8988T (cell line): ENCODE results near the gene PRDX4.
"Not testable (repeated sequence)": the region's sequence is repeated elsewhere in the genome, so short reads cannot be mapped to it uniquely, and the experiment has no call there.

ENCODE experiments used
- DNase-seq: peaks from one replicate; pipeline ENCODE4 v3.0.0; 2011

Gene PRDX4

DNA sequence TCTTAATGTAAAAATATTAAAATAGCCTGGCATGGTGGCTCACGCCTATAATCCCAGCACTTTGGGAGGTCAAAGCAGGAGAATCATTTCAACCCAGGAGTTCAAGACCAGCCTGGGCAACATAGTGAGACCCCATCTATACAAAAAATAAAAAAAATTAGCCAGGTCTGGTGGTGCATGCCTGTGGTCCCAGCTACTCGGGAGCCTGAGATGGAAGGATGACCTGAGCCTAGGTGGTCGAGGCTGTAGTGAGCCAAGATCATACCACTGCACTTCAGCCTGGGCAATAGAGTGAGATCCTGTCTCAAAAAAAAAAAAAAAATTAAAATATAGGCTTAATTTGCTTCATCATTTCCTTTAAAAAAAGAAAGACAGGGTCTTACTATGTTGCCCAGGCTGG is 9.2 kb downstream of the PRDX4 start:
- not testable (repeated sequence) for DNase-seq

DNA sequence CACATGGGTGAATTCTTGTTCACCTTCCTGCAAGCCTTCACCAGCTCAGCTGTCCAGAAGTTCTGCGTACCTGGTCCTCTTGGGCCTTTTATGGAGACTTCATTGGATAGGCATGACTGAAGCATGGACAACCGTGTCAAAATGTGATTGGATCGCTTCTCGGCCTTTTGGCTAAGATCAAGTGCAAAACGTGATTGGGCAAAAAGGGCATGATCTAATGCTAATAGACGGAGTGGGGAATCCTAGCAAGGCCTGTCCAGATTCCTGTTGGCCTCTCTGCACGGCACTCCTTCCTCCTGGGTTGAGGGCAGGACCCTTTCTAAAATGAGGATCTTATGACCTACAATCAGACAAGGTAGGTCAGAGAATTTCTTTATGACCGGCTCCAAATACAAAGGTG is 24.9 kb downstream of the PRDX4 start:
- DNase-seq: no peak

DNA sequence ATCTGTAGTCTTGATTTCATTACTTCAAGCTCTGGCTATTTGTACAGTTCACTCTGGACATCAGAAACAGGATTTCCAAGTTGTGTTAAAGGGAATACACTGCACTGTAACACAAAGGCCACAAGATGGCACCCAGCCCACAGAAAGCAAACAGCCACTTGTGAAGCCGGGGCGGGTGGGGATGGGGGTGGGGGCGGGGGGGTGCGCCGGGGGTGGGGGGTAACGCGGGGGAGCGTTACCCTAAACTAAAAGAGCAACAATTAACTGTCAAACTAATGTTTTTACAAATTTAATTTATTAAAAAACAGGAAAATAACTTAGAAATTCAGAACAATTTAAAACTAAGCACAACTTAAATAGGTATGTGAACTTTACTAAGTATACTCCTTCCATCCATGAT is 27.3 kb downstream of the PRDX4 start:
- peak; percentile 46 for DNase-seq

DNA sequence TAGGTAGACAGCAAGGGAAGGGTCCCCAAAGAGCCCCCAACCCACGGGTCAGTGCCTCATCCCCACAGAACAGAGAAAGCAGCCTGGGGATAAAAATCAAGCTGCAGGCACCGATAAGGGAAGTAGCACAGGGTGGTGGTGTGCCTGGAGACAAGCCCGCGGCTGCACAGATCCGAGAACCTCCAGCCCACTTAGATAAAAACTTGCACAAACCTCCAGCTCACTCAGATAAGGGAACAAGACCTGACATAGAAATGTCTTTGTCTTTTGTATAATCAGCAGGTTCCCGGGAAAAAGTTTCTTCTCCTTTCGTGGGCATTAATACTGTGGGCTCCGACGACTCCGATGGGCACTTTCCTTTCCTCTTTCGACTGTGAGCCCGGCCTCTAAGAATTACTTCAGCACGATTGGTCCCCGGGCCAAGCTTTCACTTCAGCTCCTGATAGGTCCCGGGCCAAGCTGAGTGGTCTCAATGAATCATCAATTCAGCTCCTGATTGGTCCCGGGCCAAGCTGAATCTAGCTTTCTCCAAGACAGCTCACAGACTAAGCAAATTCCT is 32.4 kb downstream of the PRDX4 start:
- no peak for DNase-seq

DNA sequence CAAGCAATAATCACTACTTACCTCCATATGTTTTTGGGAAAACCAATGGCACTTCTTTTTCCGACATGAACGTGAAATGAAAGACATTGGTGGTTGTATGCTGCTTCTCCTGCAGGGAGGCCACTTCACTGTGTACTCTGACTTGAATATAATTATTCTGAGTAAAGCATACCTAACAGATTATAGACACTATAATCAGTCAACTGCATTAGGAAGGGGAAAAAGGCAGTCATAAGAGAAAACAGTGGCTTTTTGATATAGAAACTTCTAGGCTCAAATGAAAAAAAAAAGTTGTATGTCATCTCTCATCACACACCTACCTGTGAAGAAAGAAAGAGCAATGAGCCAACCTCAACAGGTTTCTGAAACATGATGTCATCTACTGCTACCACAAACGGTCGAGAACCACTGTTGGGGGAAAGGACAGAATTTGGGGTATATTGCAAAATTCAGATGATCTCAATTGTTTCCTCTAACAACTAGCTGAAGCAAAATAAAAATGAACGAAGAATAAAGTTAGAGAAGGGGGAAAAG is 37.4 kb downstream of the PRDX4 start:
- DNase-seq: no peak

DNA sequence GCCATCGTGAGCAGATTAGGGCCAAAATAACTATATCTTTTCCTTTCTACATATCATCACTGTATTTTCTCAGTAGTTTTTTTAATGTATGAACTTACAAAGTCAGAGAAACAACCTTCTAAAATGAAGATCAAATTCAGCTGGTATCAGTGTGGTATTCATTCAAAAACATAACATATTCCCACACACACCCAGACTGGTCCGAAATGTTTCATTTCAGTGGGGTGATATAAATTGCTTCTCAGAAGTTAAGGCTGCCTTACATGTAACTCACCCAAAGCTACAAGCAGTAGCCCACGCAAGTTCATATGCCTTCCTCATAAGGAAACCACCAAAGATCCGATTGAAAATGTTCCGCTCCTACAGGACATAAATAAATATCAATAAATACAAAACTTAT is 37.9 kb downstream of the PRDX4 start:
- no peak for DNase-seq

DNA sequence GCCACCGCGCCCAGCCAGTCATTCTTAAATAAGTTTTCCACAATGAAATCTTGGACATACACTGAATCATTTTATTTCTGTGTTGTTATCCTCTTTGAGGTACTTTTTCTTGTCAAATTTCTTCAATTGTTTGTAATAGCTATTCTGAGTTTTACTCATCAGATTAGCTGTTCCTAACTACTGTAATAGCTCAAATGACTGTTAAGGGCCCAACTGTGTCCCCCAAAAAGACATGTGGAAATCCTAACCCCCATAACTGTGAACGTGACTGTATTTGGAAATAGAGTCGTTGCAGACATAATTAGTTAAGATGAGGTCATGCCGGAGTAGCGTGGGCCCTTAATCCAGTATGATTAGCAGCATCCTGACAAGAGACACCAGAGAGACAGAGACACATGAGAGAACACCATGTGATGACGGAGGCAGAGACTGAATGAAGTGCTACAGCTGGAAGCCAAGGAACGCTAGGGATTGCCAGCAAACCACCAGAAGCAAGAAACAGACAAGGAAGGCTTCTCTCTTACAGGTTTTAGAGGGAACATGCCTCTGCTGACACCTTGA is 52.9 kb downstream of the PRDX4 start:
- DNase-seq: no peak

DNA sequence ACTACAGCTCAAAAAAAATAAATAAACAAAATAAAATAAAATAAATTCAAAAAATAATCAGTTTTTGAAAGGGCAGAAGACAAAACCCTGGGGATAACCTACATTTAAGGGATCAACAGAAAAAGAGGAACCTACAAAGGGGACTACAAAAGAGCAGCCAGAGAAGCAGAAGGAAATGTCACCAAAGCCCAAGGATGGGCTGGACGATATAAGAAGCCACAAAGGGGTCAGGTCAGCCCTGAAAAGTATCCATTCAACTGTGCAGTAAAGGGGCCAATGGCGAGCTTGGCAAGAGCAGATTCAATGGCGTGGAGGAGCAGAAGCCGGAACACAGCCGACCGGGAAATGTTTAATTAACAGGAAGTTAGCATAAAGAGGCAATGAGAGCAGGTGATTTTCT is 58.9 kb downstream of the PRDX4 start:
- no peak for DNase-seq

DNA sequence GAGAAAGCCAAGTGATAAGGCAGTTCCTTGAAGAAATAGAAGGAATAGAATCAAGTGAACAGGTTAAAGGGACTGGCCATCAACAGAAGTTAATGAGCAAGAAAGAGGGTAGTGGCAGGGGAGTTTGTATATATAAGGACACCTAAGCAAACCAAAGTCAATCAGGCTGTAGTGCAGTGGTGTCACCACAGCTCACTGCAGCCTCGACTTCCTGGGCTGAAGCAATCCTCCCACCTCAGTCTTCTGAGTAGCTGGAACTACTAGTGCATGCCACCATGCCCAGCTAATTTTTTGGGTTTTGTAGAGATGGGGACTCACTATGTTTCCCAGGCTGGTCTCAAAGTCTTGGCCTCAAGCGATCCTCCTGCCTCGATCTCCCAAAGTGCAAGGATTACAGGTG is 59.9 kb downstream of the PRDX4 start:
- DNase-seq: no peak

DNA sequence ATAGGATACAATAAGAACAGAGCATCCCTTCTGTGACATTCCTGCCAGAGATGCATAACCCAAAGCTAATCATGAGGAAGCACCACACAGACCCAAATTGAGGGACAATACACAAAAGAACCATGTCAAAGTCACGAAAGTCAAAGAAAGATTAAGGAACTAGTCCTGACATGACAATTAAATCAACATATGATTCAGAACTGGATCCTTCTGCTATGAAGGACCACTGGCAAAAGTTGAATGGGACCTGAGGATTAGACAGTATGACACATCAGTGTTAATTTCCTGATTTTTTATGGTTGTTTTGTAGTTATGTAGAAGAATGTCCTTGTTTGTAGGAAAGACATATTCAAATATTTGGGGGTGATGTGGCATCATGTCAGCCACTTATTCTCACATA is 61.9 kb downstream of the PRDX4 start:
- no peak for DNase-seq

DNA sequence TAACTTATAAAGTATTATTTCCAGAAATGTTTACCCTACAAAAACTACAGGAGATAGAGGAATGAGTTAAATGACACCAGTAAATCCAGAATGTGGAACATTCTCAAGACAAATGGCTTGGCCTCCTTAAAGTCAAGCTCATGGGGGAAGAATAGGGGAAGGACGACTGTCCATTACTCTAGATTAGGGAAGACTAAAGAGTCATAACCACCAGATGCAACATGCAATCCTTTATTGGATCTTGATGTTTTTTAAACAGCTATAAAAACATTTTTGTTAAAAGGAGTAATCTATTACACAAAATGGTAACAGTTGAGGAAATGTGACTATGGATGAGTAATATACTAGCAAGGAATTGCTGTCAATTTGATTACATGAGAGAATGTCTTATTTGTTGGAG is 64.7 kb downstream of the PRDX4 start:
- no peak for DNase-seq

DNA sequence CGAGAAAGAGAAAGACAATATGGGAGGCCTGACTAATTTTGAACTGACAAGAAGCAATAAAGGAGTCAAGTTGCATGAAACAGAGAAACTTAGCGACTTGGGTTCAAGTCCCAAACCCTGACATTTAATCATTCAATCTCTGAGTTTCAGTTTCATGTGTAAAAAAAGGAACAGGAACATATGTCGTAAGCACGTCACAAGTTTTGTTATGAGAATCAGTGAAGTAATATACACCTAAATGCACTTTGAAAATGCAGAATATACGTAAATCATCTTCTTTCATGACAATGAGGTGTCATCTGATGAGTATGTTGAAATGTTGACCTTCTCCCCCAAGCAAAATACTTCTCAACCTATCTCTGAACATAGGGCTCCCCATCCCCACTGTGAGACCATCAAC is 65.4 kb downstream of the PRDX4 start:
- DNase-seq: no peak
